ENCODE measurements around the gene COL12A1.

COL12A1 gene

DNA sequence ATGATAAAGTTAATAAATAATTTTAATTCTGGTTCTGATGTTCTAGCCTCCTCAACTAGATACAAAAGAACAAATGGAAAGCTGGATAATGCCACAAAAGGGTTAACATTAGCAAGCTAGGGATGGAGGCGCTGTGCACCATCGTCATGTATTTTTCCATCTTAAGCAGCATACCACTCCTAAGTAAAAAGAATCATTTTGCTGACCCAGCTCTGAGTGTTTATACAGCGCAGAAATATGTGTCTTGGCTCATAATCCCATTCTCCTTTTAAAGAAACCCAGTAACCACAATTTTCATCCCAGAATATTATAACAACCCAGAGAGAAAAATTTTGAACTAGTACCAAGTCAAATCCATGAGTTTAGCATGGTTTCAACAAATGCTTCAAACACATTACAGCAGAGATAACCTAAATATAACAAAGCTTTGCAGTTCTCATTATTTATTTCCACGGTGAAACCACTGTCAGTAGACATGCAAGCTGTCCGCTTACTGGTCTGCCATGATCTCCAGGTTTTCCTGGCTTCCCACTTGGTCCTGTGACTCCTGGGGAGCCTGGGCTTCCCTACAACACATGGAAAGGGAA lies 111.1 kb downstream of the COL12A1 start:
- no peak for DNase-seq

- DNase-seq, result no peak
These were observed 114.2 kb downstream of the COL12A1 start for GRCh38 chr6:75091467-75092190.

DNA sequence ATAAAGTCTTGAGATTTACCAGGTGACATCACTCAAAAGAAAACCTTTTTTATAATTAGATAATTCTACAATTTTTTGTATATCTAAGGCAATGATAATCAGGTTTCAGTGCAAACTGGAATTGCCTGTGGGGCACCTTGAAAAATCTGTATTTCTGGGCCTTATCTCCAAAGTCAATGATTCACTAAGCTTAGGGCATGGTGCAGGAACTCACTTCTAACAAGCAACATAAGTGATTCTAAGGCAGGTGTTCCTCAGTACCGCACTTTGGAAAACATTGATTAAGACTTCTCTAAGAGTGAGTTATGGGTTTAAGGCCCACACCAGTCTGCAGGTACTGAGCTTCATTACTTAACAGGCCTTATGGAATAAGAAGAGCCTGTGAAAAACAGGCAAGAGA lies 115.3 kb downstream of the COL12A1 start:
- DNase-seq, result no peak

DNA sequence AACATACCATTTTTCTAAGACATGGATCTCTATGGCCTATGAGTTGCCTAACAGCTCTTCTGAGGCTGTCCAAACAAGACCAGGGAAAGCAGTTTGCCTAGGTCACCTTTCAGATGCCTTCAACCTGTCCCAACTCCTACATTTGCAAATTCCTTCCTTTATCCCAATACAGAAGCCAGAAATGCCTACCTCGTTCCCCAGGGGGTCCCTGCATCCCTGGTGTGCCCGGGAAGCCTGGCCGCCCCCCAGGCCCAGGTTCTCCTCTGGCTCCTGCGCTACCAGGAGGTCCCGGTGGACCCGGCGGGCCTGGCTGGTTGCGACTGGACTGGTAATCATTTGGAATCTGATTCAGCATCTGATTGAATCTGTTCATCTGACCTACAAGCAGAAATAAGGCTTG lies 115.9 kb downstream of the COL12A1 start:
- DNase-seq, result no peak

GRCh38 chr6:75089151-75089897 lies 116.5 kb downstream of the COL12A1 start:
- DNase-seq, result no peak

DNA sequence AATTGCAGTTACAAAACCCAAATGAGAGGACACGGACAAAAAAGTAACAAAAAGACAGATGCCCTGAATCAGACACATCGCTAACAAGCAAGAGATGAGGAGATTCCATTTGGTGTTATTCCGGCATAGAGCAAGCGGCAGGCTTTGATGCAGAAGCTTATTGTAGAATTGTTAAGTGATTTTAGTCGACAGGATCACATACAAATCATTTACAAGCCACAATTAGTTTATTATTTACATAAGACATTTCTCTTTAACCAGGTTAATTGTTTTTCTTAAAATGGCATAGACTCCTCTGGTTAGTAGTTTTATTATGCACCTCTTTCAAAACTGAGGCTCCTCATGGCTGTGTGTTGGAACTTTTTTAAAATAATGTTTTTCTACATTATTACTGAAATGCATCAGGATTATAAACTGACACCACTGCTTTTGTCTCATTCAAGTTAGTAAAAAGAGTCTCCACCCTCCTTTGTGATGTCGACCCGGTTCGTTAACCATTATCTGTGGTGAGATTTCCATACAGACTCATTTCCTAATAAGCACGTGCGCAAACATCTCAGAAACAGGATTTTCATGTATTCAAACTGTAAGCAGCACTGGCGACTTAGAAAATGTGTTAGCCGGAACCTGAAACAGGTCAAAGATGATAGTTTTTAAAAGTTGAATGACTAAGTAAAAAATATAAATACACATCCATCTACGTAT lies 119.8 kb downstream of the COL12A1 start:
- no peak for DNase-seq

GRCh38 chr6:75084872-75085381 lies 120.9 kb downstream of the COL12A1 start:
- no peak for DNase-seq

DNA sequence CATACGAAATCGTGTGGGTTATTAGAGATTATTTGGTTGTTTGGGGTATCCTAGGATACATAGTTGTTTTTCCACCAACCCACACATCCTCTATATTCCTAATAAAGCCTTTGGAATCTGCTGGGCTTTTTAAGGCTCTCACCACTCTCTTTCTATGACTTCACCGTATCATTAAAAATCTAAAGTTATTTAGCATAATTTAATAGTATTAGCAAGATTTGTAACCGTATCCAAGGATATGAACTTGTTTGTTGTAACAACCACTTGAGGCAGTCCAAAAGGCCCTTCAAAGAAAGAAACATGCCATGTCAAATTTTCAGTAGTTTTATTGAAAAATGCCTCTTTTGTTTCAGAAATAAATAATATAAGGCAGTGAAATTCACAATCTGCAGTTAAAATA lies 121.8 kb downstream of the COL12A1 start:
- DNase-seq, result no peak

DNA sequence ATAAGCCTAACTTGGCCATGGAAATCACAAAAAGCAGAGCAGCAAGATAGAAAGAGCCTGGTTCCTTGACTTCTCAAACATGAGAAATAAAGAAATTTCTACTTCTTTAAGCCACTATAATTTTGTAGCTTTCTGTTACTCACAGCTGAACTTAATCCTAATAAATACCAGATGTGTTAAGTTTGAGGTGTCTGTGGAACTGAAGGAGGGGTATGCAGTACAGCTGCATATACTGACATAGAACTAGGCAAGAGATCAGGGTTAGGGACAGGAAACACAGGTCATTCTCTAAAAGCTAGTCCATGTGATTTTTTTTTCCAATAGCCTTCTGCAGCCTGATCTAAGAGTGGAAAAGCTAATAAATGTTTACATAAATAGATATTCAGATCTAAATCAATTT lies 123.9 kb downstream of the COL12A1 start:
- no peak for DNase-seq

DNA sequence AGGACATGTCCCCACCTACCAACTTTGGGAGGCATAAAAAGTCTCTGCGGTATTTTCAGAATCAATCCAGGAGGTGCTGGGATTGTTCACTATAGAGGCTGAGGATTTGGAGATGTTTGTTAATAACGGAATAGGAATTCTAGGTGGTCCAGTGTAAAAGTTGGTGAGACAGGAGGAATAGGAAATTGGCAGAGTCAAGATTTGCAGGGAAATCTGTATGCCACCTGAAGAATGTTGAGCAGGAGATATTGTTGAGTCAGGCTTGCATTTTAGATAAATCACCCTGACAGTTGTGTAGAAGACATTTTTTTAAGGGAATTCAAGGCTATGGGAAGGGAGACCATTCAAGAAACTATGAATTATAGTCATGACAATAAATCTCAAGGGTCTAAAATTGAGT lies 124.8 kb downstream of the COL12A1 start:
- DNase-seq, result no peak

GRCh38 chr6:75079589-75079988 lies 126.3 kb downstream of the COL12A1 start:
- DNase-seq, result no peak

- no peak for DNase-seq
These were observed 128.2 kb downstream of the COL12A1 start for GRCh38 chr6:75077701-75078100.

DNA sequence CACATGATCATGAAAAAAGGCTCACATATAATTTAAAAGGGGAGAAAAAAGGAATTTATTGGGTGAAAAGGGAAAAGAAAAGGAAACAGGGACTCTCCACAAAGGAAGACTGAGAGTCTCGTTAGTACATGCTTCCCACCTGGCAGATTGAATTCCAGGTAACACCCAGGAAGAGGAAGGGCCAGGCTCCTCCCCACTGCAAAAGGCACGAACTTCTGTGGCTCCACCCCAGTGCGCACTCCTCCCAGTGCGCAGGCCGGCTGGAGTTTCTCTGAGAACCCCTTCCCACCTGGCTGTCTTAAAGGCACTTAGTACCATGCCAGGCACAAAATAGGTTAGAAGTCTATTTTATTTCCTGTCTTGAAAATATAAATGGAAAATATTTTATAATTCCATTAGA lies 129.8 kb downstream of the COL12A1 start:
- DNase-seq, result no peak

DNA sequence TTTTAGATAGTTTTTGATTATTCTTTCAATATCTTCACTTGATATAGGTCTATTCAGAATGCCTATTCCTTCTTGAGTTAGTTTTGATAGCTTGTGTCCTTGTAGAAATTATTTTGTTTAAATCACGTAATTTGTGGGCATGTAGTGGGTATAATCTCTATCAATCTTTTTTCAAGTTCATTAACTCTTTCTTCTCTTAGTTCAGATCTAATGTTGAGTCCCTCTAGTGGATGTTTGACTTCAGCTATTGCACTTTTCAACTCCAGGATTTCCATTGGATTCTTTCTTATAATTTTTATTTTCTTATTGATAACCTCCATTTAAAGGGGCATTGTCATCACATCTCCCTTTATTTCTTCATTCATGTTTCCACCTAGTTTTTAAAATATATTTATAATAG lies 135.6 kb downstream of the COL12A1 start:
- no peak for DNase-seq

- DNase-seq, result no peak
These were observed 140.3 kb downstream of the COL12A1 start for GRCh38 chr6:75065523-75065922.

GRCh38 chr6:75052491-75052890 lies 153.4 kb downstream of the COL12A1 start:
- DNase-seq, result no peak

DNA sequence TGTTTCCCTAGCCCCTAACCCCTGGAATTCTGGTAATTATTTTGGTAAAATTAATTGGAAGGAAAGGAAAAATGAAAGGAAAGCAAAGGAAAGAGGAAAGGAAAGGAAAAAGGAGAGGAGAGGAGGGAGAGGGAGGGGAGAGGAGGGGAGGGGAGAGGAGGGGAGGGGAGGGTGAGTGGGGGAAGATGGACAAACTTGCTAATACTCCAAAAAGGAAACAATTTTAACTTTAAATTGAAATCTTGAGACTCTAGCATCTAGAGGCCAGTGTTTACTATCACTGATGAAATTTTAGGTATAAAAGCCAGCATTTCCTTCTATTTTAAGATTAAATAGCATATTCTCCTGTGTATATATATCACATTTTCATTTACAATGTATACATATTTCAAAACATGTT lies 156.5 kb downstream of the COL12A1 start:
- no peak for DNase-seq

GRCh38 chr6:75044846-75045245 lies 161.0 kb downstream of the COL12A1 start:
- DNase-seq, result no peak

- DNase-seq, result no peak
These were observed 164.5 kb downstream of the COL12A1 start for GRCh38 chr6:75041381-75041780.

Data from NCI-H1417 treated with DMSO at 0.1 percent for 48 hours (cell line).